Activated T-helper 1 cell treated with anti-CD3 and anti-CD28 coated beads, Interleukin-12 subunit alpha, Interleukin-12 subunit beta, Interleukin-2, Interleukin-4 antibody, amounts not matched to agents 30 ng/mL and 10 ng/mL and 1 ng/mL, durations not matched to agents 14 hours and 24 hours and 36 hours (primary cell): Measurements from ENCODE around the gene RBM15. TPM values are rescaled to one million over a fixed set of nuclear protein-coding genes. Genes with fewer than 3 reads are reported as not detected.

Experiments
- DNase-seq: peaks from one replicate; pipeline ENCODE4 v3.0.0; 2021; ENCODE audit warnings: low spot score
- H3K27ac Mint-ChIP-seq: one replicate; pipeline ENCODE4 v1.8.0; 2021; ENCODE audit warnings: mild to moderate bottlenecking, mixed read lengths
- H3K27me3 Mint-ChIP-seq: one replicate; pipeline ENCODE4 v1.8.0; 2022; ENCODE audit warnings: mild to moderate bottlenecking, moderate library complexity, mixed read lengths; ENCODE audit not compliant: insufficient read depth
- H3K36me3 Mint-ChIP-seq: one replicate; pipeline ENCODE4 v1.8.0; 2021; ENCODE audit warnings: low read depth, mixed read lengths
- H3K4me1 Mint-ChIP-seq: one replicate; pipeline ENCODE4 v1.8.0; 2021; ENCODE audit warnings: low read depth, mixed read lengths
- H3K4me3 Mint-ChIP-seq: one replicate; pipeline ENCODE4 v1.8.0; 2021; ENCODE audit warnings: mild to moderate bottlenecking, moderate library complexity, mixed read lengths
- H3K9me3 Mint-ChIP-seq: one replicate; pipeline ENCODE4 v1.8.0; 2021; ENCODE audit warnings: mixed read lengths
- intact Hi-C: fragments of 100-400 bp; cut with micrococcal nuclease; formaldehyde crosslinking; loops from one replicate; pipeline ENCODE4 v1.15.1; 2024
- total RNA-seq: library from RNA; stranded (reverse); gene quantifications from 2 replicates; pipeline ENCODE4 v1.2.3, GENCODE V29; 2022

Gene RBM15
- total RNA-seq, 1 donor from 2014 or later, result 58.5 TPM

- Mint-ChIP-seq H3K27me3 (no peaks in the 10 kb centered on the region), H3K27ac (no peak overlapping the region)
Measured at GRCh38 chr1:110309139-110309538, 30.0 kb upstream of the RBM15 start.

GRCh38 chr1:110309767-110310166 is 29.4 kb upstream of the RBM15 start:
- Mint-ChIP-seq H3K4me1 (no peaks in the 10 kb centered on the region), H3K36me3 (no peaks in the 10 kb centered on the region), H3K4me3 (no peak overlapping the region), H3K27ac (no peak overlapping the region), H3K9me3 (no peaks in the 10 kb centered on the region), H3K27me3 (no peaks in the 10 kb centered on the region)
- intact Hi-C loops, result no loop called here
- DNase-seq, result no peak

More at GRCh38 chr1:110309139-110309538, 30.0 kb upstream of the RBM15 start:
- H3K4me1 Mint-ChIP-seq, result no peaks in the 10 kb centered on the region
- H3K9me3 Mint-ChIP-seq, result no peaks in the 10 kb centered on the region
- no peak for DNase-seq
- no peak overlapping the region for H3K4me3 Mint-ChIP-seq
- intact Hi-C loops, result no loop called here
- no peaks in the 10 kb centered on the region for H3K36me3 Mint-ChIP-seq

DNA sequence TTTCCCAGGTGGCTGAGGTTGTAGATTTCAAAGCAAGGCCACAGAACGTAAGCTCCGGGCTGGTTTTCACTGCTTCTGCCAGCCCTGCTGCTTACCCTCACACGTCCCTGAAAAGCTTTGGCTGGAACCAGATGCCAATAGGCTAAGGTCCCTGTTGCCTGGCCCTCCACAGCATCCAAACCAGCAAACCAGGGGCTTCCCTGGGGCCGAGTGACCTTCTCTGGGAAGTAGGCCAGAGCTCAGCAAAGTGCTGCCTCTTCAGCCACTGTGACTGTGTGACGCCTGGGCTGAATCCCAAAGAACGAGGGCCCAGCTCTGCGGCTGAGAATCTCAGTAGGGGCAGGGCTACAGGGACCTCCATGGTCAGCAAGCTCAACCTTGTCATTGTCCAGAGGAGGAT is 28.9 kb upstream of the RBM15 start:
- no peak overlapping the region for H3K27ac Mint-ChIP-seq
- H3K9me3 Mint-ChIP-seq, result no peaks in the 10 kb centered on the region
- H3K27me3 Mint-ChIP-seq, result no peaks in the 10 kb centered on the region
- H3K36me3 Mint-ChIP-seq, result no peaks in the 10 kb centered on the region
- H3K4me3 Mint-ChIP-seq, result no peak overlapping the region
- no peaks in the 10 kb centered on the region for H3K4me1 Mint-ChIP-seq
- DNase-seq, result no peak
- intact Hi-C loops, result no loop called here

GRCh38 chr1:110312188-110313121 is 26.7 kb upstream of the RBM15 start:
- no peaks in the 10 kb centered on the region for H3K27me3 Mint-ChIP-seq
- H3K4me1 Mint-ChIP-seq, result no peaks in the 10 kb centered on the region
- H3K36me3 Mint-ChIP-seq, result no peaks in the 10 kb centered on the region
- intact Hi-C loops, result loop anchor here (1.0 kb wide), 3 partner anchors 105 to 148 kb away; no protein-coding TSS in a partner anchor
- H3K9me3 Mint-ChIP-seq, result no peaks in the 10 kb centered on the region
- H3K4me3 Mint-ChIP-seq, result no peak overlapping the region
- DNase-seq, result peak; percentile 46
- H3K27ac Mint-ChIP-seq, result no peak overlapping the region

- DNase-seq, result no peak
- intact Hi-C loops, result no loop called here
- H3K9me3 Mint-ChIP-seq, result no peaks in the 10 kb centered on the region
- no peaks in the 10 kb centered on the region for H3K36me3 Mint-ChIP-seq
- H3K27ac Mint-ChIP-seq, result no peak overlapping the region
- H3K4me3 Mint-ChIP-seq, result no peak overlapping the region
- no peaks in the 10 kb centered on the region for H3K4me1 Mint-ChIP-seq
- no peaks in the 10 kb centered on the region for H3K27me3 Mint-ChIP-seq
Measured at GRCh38 chr1:110316735-110317134, 22.4 kb upstream of the RBM15 start.

DNA sequence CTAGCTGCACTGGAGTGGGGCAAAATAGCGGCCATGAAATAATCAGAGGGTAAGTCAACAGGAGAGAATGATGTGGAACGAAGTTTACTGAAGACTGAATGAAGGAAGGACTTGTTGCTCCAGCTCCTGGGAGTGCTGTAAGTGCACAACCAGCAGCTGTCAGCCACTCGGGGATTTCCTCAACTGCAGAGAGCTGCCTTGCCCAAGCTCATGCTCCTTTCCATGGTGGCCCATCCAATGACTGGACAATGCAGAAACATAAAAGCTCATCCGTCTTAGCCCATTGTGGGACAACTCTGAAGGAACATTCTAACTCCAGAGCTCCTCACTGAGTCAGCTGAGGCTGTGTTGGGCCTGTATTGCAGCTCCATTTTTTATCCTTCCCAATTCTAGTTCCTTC is 21.1 kb upstream of the RBM15 start:
- H3K4me3 Mint-ChIP-seq, result no peak overlapping the region
- no peaks in the 10 kb centered on the region for H3K4me1 Mint-ChIP-seq
- H3K27ac Mint-ChIP-seq, result no peak overlapping the region
- intact Hi-C loops, result no loop called here
- peaks cover 6% of the 10 kb centered on the region for H3K27me3 Mint-ChIP-seq
- no peaks in the 10 kb centered on the region for H3K9me3 Mint-ChIP-seq
- H3K36me3 Mint-ChIP-seq, result no peaks in the 10 kb centered on the region
- DNase-seq, result no peak

DNA sequence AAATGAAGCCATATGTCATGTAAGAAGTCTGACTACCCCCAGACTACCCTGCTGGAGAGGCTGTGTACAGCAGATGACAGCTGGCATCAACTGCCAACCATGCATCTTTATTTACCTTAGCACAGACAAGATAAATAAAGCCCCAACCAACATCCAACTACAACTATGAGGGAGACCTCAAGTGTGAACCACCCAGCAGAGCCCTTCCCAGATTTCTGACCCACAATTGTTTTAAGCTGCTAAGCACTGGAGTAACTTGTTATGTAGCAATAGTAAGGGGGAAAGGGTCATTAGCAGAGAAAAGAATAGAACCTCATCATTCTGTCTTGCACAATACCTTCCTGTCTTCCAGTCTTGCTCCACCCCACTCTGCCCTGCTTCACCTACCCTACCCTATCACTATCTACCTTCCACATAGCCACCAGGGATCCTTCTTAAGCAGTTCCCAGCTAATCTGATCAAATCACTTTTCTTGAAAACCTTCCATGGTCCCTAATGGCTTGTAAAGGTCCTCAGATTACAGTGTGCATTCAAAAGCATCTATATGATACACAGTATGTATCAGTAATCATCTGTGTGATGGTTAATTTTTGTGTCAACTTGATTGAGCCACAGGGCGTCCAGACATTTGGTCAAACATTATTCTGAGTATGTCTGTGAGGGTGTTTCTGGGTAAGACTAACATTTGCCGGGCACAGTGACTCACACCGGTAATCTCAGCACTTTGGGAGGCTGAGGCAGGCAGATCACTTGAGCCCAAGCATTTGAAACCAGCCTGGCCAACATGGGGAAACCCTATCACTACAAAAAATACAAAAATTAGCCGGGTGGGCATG is 19.6 kb upstream of the RBM15 start:
- intact Hi-C loops, result no loop called here
- no peak overlapping the region for H3K27ac Mint-ChIP-seq
- no peak overlapping the region for H3K4me3 Mint-ChIP-seq
- DNase-seq, result no peak
- peaks cover 10% of the 10 kb centered on the region for H3K27me3 Mint-ChIP-seq
- no peaks in the 10 kb centered on the region for H3K36me3 Mint-ChIP-seq
- no peaks in the 10 kb centered on the region for H3K4me1 Mint-ChIP-seq
- no peaks in the 10 kb centered on the region for H3K9me3 Mint-ChIP-seq

DNA sequence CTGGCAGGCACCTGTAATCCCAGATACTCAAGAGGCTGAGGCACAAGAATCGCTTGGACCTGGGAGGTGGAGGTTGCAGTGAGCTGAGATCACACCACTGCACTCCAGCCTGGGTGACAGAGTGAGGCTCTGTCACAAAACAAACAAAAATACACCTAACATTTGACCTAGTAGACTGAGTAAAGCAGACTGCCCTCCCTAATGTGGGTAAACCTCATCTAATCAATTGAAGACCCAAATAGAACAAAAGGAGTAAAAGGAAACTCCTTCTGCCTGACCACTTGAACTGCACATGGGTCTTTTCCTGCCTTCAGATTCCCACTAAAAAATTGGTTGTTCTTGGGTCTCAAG is 19.0 kb upstream of the RBM15 start:
- DNase-seq, result no peak
- intact Hi-C loops, result no loop called here
- Mint-ChIP-seq H3K36me3 (no peaks in the 10 kb centered on the region), H3K4me3 (no peak overlapping the region), H3K9me3 (no peaks in the 10 kb centered on the region), H3K27ac (no peak overlapping the region), H3K4me1 (no peaks in the 10 kb centered on the region), H3K27me3 (peaks cover 10% of the 10 kb centered on the region)

DNA sequence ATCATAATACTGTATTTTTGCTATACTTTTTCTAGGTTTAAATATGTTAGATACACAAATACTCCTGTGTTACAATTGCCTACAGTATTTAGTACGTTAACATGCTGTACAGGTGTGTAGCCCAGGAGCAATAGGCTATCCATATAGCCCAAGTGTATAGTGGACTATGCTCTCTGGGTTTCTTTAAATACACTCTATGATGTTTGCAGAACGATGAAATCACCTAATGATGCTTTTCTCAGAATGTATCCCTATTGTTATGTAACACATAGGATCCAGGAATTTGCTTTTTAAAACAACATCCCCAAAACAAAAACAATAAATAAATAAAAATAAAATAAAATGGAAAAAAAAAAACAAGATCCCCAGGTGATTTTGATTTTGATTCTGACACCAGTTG is 18.1 kb upstream of the RBM15 start:
- no peak for DNase-seq
- H3K4me1 Mint-ChIP-seq, result no peaks in the 10 kb centered on the region
- H3K27me3 Mint-ChIP-seq, result peaks cover 10% of the 10 kb centered on the region
- H3K36me3 Mint-ChIP-seq, result no peaks in the 10 kb centered on the region
- intact Hi-C loops, result no loop called here
- H3K27ac Mint-ChIP-seq, result no peak overlapping the region
- no peak overlapping the region for H3K4me3 Mint-ChIP-seq
- H3K9me3 Mint-ChIP-seq, result no peaks in the 10 kb centered on the region

- no peaks in the 10 kb centered on the region for H3K36me3 Mint-ChIP-seq
Measured at GRCh38 chr1:110321846-110322245, 17.3 kb upstream of the RBM15 start.

GRCh38 chr1:110324667-110325066 is 14.5 kb upstream of the RBM15 start:
- DNase-seq, result no peak
- H3K27ac Mint-ChIP-seq, result no peak overlapping the region
- H3K4me3 Mint-ChIP-seq, result no peak overlapping the region
- peaks cover 10% of the 10 kb centered on the region for H3K27me3 Mint-ChIP-seq
- no peaks in the 10 kb centered on the region for H3K9me3 Mint-ChIP-seq
- H3K4me1 Mint-ChIP-seq, result no peaks in the 10 kb centered on the region
- no peaks in the 10 kb centered on the region for H3K36me3 Mint-ChIP-seq
- intact Hi-C loops, result no loop called here

More at GRCh38 chr1:110321846-110322245, 17.3 kb upstream of the RBM15 start:
- intact Hi-C loops, result no loop called here
- H3K27me3 Mint-ChIP-seq, result peaks cover 10% of the 10 kb centered on the region
- no peak overlapping the region for H3K27ac Mint-ChIP-seq
- H3K4me3 Mint-ChIP-seq, result no peak overlapping the region
- DNase-seq, result no peak
- H3K9me3 Mint-ChIP-seq, result no peaks in the 10 kb centered on the region
- no peaks in the 10 kb centered on the region for H3K4me1 Mint-ChIP-seq

DNA sequence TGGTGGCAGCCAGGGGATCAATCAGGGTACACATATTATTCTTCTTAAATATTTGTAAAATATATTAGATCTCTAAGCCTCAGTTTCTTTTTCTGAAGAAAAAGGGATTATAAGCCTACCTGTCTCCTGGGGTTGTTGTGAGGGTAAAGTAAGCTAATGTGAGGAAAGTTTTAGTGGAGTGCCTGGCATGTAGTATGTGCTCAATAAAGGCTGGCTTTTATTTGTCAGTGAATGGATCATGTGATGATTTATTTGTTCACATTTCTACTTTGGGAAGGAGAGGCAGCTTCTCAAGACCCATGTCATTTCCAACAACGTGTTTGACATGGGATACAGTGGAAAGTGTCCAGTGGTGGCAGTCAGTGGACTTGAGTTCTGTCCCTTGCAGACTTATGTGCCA is 12.4 kb upstream of the RBM15 start:
- intact Hi-C loops, result no loop called here
- DNase-seq, result no peak

GRCh38 chr1:110328274-110328673 is 10.9 kb upstream of the RBM15 start:
- intact Hi-C loops, result no loop called here
- no peak overlapping the region for H3K4me3 Mint-ChIP-seq
- peaks cover 3% of the 10 kb centered on the region for H3K27me3 Mint-ChIP-seq
- H3K36me3 Mint-ChIP-seq, result no peaks in the 10 kb centered on the region
- H3K9me3 Mint-ChIP-seq, result no peaks in the 10 kb centered on the region
- DNase-seq, result no peak
- no peak overlapping the region for H3K27ac Mint-ChIP-seq
- no peaks in the 10 kb centered on the region for H3K4me1 Mint-ChIP-seq

More for the DNA sequence above, 12.4 kb upstream of the RBM15 start:
- H3K9me3 Mint-ChIP-seq, result no peaks in the 10 kb centered on the region
- no peaks in the 10 kb centered on the region for H3K36me3 Mint-ChIP-seq
- H3K4me1 Mint-ChIP-seq, result no peaks in the 10 kb centered on the region
- H3K4me3 Mint-ChIP-seq, result no peak overlapping the region
- peaks cover 9% of the 10 kb centered on the region for H3K27me3 Mint-ChIP-seq
- H3K27ac Mint-ChIP-seq, result no peak overlapping the region
